GM19351 (cell line): ENCODE measurements around the gene AHI1.

ENCODE experiments used
- ATAC-seq: cut with Tn5 transposase; IDR thresholded peaks from one replicate; pipeline ENCODE4 v1.9.1; 2021; ENCODE audit warnings: mild to moderate bottlenecking, moderate library complexity; ENCODE audit not compliant: unreplicated experiment

AHI1 gene

GRCh38 chr6:135304883-135305282 is 192.7 kb downstream of the AHI1 start:
- ATAC-seq, result no peak

DNA sequence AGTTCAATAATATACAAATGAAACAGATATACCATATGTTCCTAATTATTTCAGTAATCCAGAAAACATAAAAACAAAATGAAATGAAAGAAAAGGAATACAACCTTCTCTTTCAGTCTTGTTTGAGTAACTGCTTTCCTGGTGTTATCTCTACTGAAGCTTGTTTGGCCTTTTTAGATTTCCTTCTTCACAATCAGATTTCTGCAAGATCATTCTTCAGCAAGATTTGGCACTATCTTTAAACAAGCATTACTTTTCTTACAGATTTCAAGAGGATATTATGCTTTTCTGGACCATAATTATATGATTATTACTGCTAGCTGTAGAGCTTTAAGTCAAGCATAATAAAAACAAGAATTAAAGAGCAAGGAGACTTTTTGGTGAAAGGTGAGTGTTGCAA is 196.2 kb downstream of the AHI1 start:
- no peak for ATAC-seq

DNA sequence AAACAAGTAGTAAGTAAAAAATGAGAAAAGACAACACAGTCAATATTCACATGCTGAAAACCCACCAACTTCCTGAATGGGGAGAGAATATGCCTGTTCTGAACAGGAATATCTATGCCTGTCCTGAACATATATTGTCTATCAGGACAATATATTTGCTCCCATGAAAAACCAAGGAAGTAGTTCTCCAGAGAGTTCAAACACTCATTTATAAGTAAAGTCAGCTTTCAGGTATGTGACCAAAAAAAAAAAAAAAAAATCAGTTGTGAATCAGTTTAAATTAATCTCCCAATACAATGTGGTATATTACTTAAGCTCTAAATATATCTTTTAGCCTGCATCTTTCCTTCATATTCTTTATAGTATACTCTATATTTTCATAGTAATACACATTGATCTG is 197.0 kb downstream of the AHI1 start:
- no peak for ATAC-seq

GRCh38 chr6:135299256-135299655 is 198.3 kb downstream of the AHI1 start:
- no peak for ATAC-seq

DNA sequence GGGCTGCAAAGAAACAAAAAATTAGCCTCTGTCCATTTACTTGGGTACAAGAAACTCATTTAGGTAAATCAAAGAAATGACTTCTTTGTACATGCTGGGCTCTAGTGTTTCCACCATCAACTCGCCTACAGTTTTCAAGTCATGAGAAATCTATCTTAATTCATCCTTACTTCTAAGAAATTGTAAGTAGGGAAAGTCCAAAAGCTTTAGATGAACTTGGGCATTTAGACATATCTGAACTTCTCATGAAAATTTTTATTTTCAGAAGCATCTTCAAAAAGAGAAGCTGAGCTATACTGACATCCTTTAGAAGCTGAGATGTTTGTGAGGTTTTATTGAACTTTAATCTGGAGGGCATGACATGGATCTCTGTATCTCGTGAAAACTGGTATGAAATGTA is 199.1 kb downstream of the AHI1 start:
- ATAC-seq, result no peak

- no peak for ATAC-seq
Observed at GRCh38 chr6:135296715-135297114, 200.8 kb downstream of the AHI1 start.

DNA sequence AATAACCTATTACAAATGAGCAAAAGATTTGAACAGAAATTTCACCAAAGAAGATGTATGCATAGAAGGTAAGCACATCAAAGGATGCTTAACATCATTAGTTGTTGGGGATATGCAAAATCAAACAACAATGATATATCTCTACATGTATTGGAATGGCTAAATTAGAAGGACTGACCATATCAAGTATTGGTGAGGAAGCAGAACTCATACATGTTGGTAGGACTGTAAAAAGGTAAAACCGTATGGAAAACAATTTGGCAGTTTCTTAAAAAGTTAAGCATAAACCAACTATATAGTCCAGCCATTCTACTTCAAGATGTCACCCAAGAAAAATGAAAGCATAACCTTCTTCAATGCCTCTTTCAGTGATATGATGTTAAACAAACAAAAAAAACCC is 202.5 kb downstream of the AHI1 start:
- ATAC-seq, result no peak

DNA sequence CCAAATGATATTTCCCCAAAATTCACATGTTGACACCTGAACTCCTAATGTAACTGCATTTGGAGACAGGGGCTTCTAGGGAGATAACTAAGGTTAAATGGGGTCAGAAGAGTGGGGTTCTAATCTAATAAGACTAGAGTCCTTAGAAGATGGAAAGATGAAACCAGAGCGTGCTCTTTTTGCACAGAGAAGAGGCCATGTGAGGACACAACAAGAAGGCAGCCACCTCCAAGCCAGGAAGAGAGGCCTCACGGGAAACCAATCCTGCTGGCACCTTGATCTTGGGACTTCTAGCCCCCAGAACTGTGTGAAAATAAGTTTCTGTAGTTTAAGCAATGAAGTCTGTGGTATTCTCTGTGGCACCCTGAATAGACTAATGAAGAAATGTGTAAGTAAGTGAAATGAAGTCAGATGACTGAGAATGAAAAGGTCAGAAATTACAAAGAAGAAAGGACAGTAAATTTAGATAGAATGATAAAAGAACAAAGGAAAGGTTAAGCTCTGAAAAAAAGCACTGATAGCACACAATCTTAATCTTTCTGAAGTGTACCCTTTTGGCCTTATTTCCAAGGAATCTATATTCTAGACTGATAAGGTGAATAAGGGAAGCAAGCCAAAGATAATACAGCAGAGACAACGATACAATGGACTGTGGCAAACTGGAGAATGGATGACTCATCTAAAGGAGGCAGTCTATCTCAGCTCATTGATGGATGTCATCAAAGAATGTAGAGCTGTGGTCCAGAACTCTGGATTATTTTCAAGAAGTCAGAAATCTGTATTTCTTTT is 206.1 kb downstream of the AHI1 start:
- no peak for ATAC-seq

DNA sequence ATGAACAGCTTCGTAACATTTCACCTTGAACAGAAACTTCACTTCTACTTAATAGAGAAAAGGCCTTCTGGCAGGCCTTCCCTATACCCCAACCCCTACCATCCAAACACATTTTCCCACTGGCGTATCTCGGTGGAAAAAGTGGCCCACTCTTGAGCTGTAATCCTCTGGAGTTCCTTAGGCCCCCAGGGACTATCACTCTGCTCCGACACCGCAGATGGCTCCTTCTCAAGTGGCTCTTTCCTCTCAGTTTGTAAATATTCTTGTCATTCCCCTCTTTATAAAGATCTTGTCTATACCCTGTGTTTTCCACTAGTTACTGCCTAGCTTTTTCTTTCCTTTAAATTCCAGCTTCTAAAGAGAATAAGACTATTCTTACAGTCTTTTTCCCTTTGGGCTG is 207.7 kb downstream of the AHI1 start:
- no peak for ATAC-seq

GRCh38 chr6:135286962-135287538 is 210.5 kb downstream of the AHI1 start:
- ATAC-seq, result no peak

DNA sequence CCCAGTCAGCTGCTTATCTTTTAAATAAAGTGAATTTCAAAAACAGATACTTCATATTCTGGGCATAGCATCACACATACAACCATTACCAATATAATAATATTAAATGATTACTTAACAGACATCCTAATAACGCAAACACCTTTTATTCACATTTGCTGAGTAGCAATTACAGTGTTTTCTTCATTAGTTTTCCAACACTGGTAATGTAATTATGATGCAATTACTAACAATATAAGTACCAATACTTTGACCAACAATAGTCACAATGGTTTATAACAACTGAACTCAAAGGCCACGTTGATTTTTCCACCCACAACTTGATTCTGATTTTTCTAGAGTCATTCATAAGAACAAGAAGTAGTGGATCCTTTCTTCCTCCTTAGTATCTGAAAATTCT is 212.4 kb downstream of the AHI1 start:
- no peak for ATAC-seq

DNA sequence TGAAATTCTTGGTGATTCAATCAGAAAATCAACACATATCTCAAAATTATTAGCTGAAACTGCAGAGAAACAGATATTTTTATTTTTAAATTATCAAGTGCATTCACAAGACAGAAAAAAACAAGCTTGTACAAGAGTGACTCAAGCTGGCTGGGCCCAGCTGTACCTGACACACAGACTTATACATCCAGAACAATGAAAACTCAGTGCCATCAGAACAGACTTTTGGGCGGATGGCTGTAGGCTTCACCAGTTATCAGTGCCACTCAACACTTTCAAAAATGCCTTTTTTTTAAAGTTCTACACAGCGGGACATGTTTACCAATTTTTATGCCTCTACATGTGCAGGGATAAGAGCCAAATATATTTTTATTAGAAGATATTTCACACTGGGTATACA is 213.6 kb downstream of the AHI1 start:
- no peak for ATAC-seq

GRCh38 chr6:135282395-135282794 is 215.1 kb downstream of the AHI1 start:
- no peak for ATAC-seq

DNA sequence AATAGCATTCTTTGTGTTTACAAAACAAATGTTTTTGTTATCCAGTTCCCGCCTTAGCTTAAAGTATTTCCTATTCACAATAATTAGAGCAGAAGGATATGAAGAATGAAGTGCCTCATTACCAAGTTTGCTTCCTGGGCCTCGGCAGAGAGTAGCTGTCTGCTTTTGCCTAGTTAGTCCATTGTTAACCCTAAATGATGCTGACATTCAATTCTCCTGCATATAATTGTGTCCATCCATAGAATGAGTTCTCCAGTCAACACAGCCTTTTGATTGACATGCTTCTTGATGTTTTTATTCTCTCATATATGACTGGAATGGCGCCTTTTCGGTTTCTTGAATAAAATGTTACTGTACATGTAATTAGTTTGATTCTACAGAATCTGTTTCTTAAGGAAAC is 215.6 kb downstream of the AHI1 start:
- ATAC-seq, result no peak

GRCh38 chr6:135281227-135281626 is 216.3 kb downstream of the AHI1 start:
- ATAC-seq, result no peak

GRCh38 chr6:135280375-135281136 is 217.0 kb downstream of the AHI1 start:
- ATAC-seq, result no peak

GRCh38 chr6:135277422-135277821 is 220.1 kb downstream of the AHI1 start:
- no peak for ATAC-seq

DNA sequence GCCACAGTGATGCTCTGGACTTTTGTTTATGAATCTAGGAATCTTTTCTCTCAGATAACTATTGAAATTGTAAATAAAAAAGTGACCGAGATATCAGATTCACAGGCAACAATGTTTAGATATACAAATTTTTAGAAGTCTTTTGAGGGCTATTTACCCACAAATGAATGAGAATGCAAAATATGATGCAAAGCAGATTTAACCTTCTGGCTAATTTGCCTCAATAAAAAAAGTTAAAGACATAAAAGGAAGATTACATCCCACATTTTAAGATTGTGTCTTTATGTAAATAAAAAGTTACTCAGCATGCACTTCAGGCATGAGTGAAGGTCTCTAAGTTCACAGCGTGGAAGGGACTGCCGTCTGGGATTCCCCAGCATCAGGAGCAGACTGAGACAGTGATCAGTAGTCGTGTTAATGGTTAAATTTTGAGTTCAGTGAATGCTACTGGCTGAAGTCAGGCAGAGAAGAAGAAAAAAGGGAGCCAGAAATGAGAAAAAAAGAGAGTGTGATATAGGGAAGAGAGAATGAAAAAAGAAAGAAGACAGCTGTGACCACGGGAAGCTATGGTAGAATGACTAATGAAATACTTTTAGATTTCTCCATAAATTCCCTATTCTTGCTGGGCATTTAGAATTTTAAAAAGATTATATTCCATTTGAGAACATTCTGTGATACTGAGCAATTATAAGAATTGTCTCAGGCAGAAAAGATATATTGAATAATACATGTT is 222.8 kb downstream of the AHI1 start:
- no peak for ATAC-seq

DNA sequence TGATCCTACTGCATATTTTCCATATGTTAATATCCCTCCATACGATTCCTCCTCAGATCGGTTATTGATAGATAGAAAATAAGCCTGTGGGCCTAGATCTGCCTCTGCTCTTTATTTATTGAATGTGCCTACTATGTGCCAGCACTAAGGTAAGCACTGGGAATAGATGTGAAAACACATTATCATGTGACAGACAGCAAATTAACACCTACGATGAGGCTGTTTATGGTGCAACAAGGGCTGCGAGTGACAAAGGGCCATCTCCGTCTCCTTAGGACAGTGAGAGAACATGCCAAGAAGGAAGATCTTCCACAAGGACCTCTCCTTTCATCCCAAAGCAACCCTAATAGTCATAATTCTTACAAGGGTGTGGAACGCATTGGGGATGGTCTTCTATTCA is 225.9 kb downstream of the AHI1 start:
- no peak for ATAC-seq

DNA sequence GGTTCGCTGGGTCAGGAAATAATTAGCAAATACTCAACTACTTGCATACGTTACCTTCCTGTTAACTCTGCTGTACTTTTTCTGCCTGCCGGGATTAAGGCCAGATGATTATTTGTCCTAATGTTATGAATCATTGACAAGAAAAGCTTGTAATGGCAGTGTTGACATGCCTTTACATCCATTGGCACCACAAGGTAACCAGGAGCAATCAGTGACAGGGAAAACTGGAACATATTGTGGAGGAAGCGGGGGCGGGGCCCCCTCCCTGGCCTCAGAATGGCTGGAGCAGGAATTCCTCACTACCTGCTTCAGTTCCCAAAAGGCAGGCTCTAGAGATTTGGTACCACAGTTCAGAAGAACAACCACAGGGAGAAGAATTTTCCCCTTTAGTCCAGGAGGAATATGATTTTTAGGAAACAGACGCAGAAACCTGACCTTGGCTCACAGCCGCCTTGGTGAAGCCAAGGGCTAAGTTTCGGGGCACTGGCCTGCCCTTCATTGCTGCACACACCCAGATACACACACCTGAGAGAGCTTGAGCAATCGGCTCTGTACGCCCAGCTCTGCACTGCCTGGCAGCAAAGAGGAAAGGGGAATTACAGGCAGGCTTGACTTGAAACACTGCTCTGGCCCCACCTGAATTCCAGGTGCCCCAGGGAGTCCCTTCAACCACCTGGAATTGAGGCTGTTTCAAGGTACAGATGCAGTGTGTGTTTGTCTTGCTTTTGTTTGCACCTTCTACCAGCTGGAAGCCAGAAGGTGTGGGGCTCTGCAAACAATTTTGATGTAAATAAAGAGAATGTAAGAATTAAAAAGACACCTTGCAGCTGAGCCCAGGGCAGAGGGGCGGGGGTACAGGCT is 226.6 kb downstream of the AHI1 start:
- no peak for ATAC-seq
